Astrocyte (in vitro differentiated cells and primary cell): ENCODE measurements around the gene LIF. TPM values are rescaled to one million over a fixed set of nuclear protein-coding genes. Genes with fewer than 3 reads are reported as not detected.

Source experiments
- DNase-seq: peaks from one replicate; pipeline ENCODE4 v3.0.0-alpha.2; 2010; ENCODE audit warnings: low read depth
- FAIRE-seq: peaks from 2 replicates; lab custom pipeline; 2011; peaks lifted over from hg19 to GRCh38; lab: Jason Lieb, UNC
- H2AFZ ChIP-seq: 2 replicates; pipeline ENCODE4 v1.6.0; 2012; ENCODE audit warnings: low read depth, low read length, inconsistent platforms
- H3K27ac ChIP-seq: 2 replicates; pipeline ENCODE4 v1.5.1; 2011; ENCODE audit warnings: low read depth, low read length, inconsistent platforms
- H3K27me3 ChIP-seq: 2 replicates; pipeline ENCODE4 v1.6.0; 2011; ENCODE audit warnings: low read length, inconsistent platforms; ENCODE audit not compliant: insufficient read depth
- H3K36me3 ChIP-seq: 2 replicates; pipeline ENCODE4 v1.5.1; 2011; ENCODE audit warnings: low read length, inconsistent platforms; ENCODE audit not compliant: insufficient read depth
- H3K4me1 ChIP-seq: 2 replicates; pipeline ENCODE4 v1.5.1; 2011; ENCODE audit warnings: low read length, inconsistent platforms; ENCODE audit not compliant: insufficient read depth
- H3K4me2 ChIP-seq: 2 replicates; pipeline ENCODE4 v1.6.0; 2012; ENCODE audit warnings: low read length, inconsistent platforms
- H3K4me3 ChIP-seq: 2 replicates; pipeline ENCODE4 v1.5.1; 2011; ENCODE audit warnings: low read depth, mild to moderate bottlenecking, low read length, inconsistent platforms; ENCODE audit not compliant: insufficient read depth
- H3K79me2 ChIP-seq: 2 replicates; pipeline ENCODE4 v1.6.0; 2012; ENCODE audit warnings: mild to moderate bottlenecking, low read length, inconsistent platforms; ENCODE audit not compliant: insufficient read depth
- H3K9ac ChIP-seq: 2 replicates; pipeline ENCODE4 v1.6.0; 2012; ENCODE audit warnings: mild to moderate bottlenecking, low read length, inconsistent platforms
- H3K9me3 ChIP-seq: 2 replicates; pipeline ENCODE4 v1.5.1; 2012; ENCODE audit warnings: low read depth, mild to moderate bottlenecking, low read length, inconsistent platforms; ENCODE audit not compliant: insufficient read depth
- H4K20me1 ChIP-seq: 2 replicates; pipeline ENCODE4 v1.6.0; 2012; ENCODE audit warnings: low read length, inconsistent platforms; ENCODE audit not compliant: insufficient read depth
- H3K27ac Mint-ChIP-seq: one replicate; pipeline ENCODE4 v1.8.0; 2021; ENCODE audit warnings: mild to moderate bottlenecking, mixed read lengths; ENCODE audit not compliant: unreplicated experiment
- H3K27me3 Mint-ChIP-seq: one replicate; pipeline ENCODE4 v1.8.0; 2021; ENCODE audit warnings: low read depth, mixed read lengths; ENCODE audit not compliant: unreplicated experiment
- H3K36me3 Mint-ChIP-seq: one replicate; pipeline ENCODE4 v1.8.0; 2021; ENCODE audit warnings: low read depth, mixed read lengths; ENCODE audit not compliant: unreplicated experiment
- H3K4me1 Mint-ChIP-seq: one replicate; pipeline ENCODE4 v1.8.0; 2021; ENCODE audit warnings: low read depth, mixed read lengths; ENCODE audit not compliant: unreplicated experiment
- H3K4me3 Mint-ChIP-seq: one replicate; pipeline ENCODE4 v1.8.0; 2021; ENCODE audit warnings: mild to moderate bottlenecking, moderate library complexity, mixed read lengths; ENCODE audit not compliant: unreplicated experiment
- H3K9me3 Mint-ChIP-seq: one replicate; pipeline ENCODE4 v1.8.0; 2021; ENCODE audit warnings: mild to moderate bottlenecking, mixed read lengths; ENCODE audit not compliant: unreplicated experiment
- EZH2 ChIP-seq: IDR thresholded peaks from 2 replicates; pipeline ENCODE4 v1.6.1; 2012; ENCODE audit warnings: mild to moderate bottlenecking, low read length, inconsistent platforms; ENCODE audit not compliant: insufficient read depth
- total RNA-seq: library from RNA; stranded (reverse); gene quantifications from 2 replicates; pipeline ENCODE4 v1.2.1, GENCODE V29; 2021
- TF ChIP-seq, protein P1 (sequence below): IDR thresholded peaks from 2 replicates; pipeline ENCODE4 v1.5.1; 2011; ENCODE audit warnings: low read depth, mild to moderate bottlenecking, inconsistent platforms, low read length, moderate library complexity; ENCODE audit not compliant: insufficient read depth

The LIF gene
- total RNA-seq, 1 donor from 2014 or later = 63.3 TPM

DNA sequence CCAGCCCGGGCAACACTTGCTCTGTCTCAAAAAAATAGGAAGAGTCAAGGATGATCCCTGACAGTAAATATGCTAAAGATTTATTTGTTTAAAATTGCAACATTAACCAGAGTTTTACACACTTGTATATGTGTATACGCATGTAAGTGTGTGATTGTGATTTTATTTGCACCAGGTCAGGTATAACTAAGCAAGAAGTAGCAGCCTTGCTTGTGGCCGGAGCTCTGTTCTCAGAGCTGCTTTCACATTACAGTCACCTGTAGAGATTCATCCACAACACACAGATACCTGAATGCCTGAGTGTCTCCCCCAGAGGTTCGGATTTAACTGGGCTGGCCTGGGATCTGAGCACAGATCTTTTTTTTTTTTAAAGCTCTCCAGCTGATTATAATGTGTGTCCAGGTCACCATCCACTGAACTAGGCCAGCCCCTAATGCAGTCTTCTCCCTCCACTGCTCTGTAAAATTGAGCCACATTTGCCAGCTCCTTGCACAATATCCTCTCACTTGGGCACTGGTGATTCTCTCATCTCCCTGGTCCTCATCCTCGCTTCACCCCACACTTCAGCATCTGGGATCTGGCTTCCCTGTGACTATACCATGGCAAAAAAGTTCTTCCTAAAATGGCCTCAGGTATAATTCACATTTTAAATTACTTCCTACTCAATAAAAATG is 48.3 kb downstream of the LIF start:
- Histone ChIP-seq H2AFZ (no peak overlapping the region), H3K9ac (peak overlapping the region; percentile 31), H3K27me3 (no peaks in the 10 kb centered on the region), H4K20me1 (no peaks in the 10 kb centered on the region), H3K4me1 (peaks cover 32% of the 10 kb centered on the region), H3K36me3 (no peaks in the 10 kb centered on the region), H3K27ac (peak overlapping the region; percentile 99), H3K4me2 (no peak overlapping the region), H3K79me2 (no peaks in the 10 kb centered on the region), H3K9me3 (peaks cover 8% of the 10 kb centered on the region), H3K4me3 (no peak overlapping the region)
- no peak for TF ChIP-seq EZH2
- TF ChIP-seq, protein P1, sequence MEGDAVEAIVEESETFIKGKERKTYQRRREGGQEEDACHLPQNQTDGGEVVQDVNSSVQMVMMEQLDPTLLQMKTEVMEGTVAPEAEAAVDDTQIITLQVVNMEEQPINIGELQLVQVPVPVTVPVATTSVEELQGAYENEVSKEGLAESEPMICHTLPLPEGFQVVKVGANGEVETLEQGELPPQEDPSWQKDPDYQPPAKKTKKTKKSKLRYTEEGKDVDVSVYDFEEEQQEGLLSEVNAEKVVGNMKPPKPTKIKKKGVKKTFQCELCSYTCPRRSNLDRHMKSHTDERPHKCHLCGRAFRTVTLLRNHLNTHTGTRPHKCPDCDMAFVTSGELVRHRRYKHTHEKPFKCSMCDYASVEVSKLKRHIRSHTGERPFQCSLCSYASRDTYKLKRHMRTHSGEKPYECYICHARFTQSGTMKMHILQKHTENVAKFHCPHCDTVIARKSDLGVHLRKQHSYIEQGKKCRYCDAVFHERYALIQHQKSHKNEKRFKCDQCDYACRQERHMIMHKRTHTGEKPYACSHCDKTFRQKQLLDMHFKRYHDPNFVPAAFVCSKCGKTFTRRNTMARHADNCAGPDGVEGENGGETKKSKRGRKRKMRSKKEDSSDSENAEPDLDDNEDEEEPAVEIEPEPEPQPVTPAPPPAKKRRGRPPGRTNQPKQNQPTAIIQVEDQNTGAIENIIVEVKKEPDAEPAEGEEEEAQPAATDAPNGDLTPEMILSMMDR = no peak
- DNase-seq = no peak
- H3K27ac Mint-ChIP-seq = peak overlapping the region; percentile 92
- peaks cover 3% of the 10 kb centered on the region for H3K36me3 Mint-ChIP-seq
- peaks cover 43% of the 10 kb centered on the region for H3K4me1 Mint-ChIP-seq
- no peak for FAIRE-seq
- no peak overlapping the region for H3K4me3 Mint-ChIP-seq
- H3K9me3 Mint-ChIP-seq = peaks cover 11% of the 10 kb centered on the region
- H3K27me3 Mint-ChIP-seq = no peaks in the 10 kb centered on the region

DNA sequence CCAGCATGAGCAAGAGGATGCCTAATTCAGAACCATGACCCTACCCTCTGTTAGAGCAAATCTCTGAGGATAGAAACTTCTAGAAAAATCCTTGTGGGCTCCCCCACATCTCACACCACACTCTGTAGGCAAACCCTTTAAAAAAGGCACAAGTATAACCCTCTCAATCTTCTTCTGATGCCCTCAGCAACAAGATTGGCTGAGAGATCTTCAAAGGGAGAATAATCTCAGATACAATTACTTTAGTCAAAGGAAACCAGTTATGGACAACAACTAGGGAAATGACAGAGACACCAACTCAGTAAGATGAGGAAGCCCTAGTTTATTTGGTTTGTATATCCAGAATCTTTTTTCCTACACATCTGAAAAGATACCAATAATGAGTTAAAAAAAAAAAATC is 49.2 kb downstream of the LIF start:
- peak overlapping the region; percentile 99 for H3K27ac ChIP-seq
- DNase-seq (no peak), FAIRE-seq (no peak)
- no peaks in the 10 kb centered on the region for H3K79me2 ChIP-seq
- H3K4me2 ChIP-seq = peak overlapping the region; percentile 63
- no peak overlapping the region for H2AFZ ChIP-seq
- no peaks in the 10 kb centered on the region for H4K20me1 ChIP-seq
- peak overlapping the region; percentile 91 for H3K9ac ChIP-seq
- Mint-ChIP-seq H3K9me3 (peaks cover 11% of the 10 kb centered on the region), H3K27ac (peak overlapping the region; percentile 99), H3K4me1 (peaks cover 39% of the 10 kb centered on the region), H3K4me3 (peak overlapping the region; percentile 16), H3K36me3 (peaks cover 3% of the 10 kb centered on the region), H3K27me3 (no peaks in the 10 kb centered on the region)
- H3K9me3 ChIP-seq = peaks cover 5% of the 10 kb centered on the region
- H3K4me1 ChIP-seq = peaks cover 32% of the 10 kb centered on the region
- no peaks in the 10 kb centered on the region for H3K36me3 ChIP-seq
- H3K4me3 ChIP-seq = no peak overlapping the region
- no peaks in the 10 kb centered on the region for H3K27me3 ChIP-seq
- TF ChIP-seq EZH2 = no peak
- TF ChIP-seq, protein P1 = no peak

DNA sequence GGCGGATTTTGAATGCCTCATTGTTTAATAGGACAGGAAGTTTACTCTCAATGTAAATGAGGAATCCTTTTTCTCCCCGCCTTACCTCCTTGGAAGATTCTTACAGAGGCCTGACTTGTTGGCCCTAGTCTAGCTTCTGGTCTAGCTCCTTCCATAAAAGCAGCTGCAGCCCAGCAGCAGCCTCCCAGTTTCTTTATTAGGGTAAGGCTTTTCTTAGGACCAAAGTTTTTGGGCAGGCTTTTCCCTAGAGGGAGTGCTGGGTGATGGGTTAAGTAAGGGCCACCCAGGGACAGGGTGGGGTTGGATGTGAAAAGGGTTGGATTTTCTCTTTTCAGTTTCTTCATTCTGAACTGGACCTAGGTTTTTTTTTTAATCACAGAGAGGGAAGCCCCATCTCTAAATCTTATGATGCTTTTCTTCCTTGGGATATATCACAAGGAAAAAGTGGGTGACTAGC is 49.7 kb downstream of the LIF start:
- H3K27ac Mint-ChIP-seq = peak overlapping the region; percentile 99
- Histone ChIP-seq H3K4me2 (peak overlapping the region; percentile 63), H3K27me3 (no peaks in the 10 kb centered on the region), H3K4me1 (peaks cover 32% of the 10 kb centered on the region), H3K79me2 (no peaks in the 10 kb centered on the region), H3K9me3 (peaks cover under 1% of the 10 kb centered on the region), H3K36me3 (no peaks in the 10 kb centered on the region), H2AFZ (no peak overlapping the region), H3K9ac (peak overlapping the region; percentile 91), H3K27ac (peak overlapping the region; percentile 99), H4K20me1 (no peaks in the 10 kb centered on the region), H3K4me3 (no peak overlapping the region)
- peaks cover 41% of the 10 kb centered on the region for H3K4me1 Mint-ChIP-seq
- H3K36me3 Mint-ChIP-seq = peaks cover 3% of the 10 kb centered on the region
- H3K4me3 Mint-ChIP-seq = no peak overlapping the region
- DNase-seq (no peak), FAIRE-seq (no peak)
- H3K9me3 Mint-ChIP-seq = peaks cover 6% of the 10 kb centered on the region
- TF ChIP-seq, protein P1 = no peak
- TF ChIP-seq EZH2 = no peak
- H3K27me3 Mint-ChIP-seq = no peaks in the 10 kb centered on the region
